ENCODE results near the gene TCERG1.
A peak's percentile ranks its signal among the peaks of the same experiment; 100 is the strongest.

Gene TCERG1

DNA sequence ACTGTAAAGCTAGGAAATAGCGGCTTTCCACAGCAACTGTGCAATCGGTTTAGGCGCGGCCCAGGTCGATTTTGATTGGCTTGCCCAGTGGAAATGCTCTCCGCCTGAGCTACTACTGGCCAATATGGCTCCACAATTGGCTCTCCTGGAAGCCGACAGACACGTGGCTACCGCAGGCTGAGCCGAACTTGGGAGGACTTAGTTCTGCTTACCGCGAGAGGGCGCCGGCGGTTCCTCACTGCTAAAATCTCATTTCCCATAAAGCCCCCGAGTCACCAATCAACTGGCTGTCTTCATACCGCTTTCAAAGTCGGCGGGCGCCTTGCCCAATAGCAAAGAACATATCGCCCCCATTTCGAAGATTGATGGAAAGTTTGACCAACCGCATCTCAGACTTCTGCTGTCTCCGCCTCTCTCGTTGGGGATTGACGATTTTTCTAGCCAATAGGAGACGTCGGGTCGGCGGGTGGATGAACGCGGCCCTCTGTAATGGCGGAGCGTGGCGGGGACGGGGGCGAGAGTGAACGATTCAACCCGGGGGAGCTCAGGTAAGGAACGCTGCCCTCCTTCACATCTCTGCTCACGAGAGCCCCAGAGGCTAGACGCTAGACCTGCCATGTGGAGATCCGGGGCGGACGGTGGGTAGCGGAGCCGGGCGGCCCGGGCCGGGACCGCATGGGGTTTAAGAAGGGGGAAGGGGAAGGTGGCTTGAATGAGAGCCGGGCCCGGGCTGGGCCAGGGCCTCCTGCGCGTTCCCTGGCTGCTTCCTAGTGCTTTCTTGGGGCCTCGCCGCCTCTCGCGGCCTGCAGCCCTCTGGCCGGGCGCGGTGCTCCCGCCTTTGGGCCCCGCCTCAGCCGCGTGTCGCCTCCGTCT, at the start of gene TCERG1:
TCERG1 (plus strand) TSS at position 473 of the 873 bp plus-strand sequence; CDS start at position 490, 17 bp downstream.
- Histone ChIP-seq H3K9me3 (ENCODE audit: insufficient read depth, low read length) (no peaks in the 10 kb centered on the region), H3K4me2 (ENCODE audit: low read length) (peak within 1 kb of the TSS; percentile 82), H2AFZ (ENCODE audit: low read depth, low read length) (peak within 1 kb of the TSS; percentile 46; the same call in 1 of the 2 replicates), H3K36me3 (replicated peaks; ENCODE audit: low read depth, low read length) (no peaks in the 10 kb centered on the region), H3K27me3 (ENCODE audit: low read depth, low read length) (no peaks in the 10 kb centered on the region), H3K4me3 (ENCODE audit: low read length) (peak within 1 kb of the TSS; percentile 99), H3K79me2 (ENCODE audit: low read length) (peaks cover 50% of the 10 kb centered on the region), H3K27ac (ENCODE audit: low read length) (peak within 1 kb of the TSS; percentile 72), H4K20me1 (ENCODE audit: insufficient read depth, low read length) (peaks cover 37% of the 10 kb centered on the region), H3K9ac (ENCODE audit: low read length) (peak within 1 kb of the TSS; percentile 99), H3K4me1 (ENCODE audit: low read length) (peaks cover 26% of the 10 kb centered on the region)
- TF ChIP-seq, protein P1, sequence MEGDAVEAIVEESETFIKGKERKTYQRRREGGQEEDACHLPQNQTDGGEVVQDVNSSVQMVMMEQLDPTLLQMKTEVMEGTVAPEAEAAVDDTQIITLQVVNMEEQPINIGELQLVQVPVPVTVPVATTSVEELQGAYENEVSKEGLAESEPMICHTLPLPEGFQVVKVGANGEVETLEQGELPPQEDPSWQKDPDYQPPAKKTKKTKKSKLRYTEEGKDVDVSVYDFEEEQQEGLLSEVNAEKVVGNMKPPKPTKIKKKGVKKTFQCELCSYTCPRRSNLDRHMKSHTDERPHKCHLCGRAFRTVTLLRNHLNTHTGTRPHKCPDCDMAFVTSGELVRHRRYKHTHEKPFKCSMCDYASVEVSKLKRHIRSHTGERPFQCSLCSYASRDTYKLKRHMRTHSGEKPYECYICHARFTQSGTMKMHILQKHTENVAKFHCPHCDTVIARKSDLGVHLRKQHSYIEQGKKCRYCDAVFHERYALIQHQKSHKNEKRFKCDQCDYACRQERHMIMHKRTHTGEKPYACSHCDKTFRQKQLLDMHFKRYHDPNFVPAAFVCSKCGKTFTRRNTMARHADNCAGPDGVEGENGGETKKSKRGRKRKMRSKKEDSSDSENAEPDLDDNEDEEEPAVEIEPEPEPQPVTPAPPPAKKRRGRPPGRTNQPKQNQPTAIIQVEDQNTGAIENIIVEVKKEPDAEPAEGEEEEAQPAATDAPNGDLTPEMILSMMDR (IDR thresholded peaks at IDR 0.05; ENCODE audit: low read depth, low read length), result peak; percentile 38; the same call in 1 of the 2 replicates
- no peak for TF ChIP-seq EZH2phosphoT487 (IDR thresholded peaks at IDR 0.05; ENCODE audit: low read depth)

DNA sequence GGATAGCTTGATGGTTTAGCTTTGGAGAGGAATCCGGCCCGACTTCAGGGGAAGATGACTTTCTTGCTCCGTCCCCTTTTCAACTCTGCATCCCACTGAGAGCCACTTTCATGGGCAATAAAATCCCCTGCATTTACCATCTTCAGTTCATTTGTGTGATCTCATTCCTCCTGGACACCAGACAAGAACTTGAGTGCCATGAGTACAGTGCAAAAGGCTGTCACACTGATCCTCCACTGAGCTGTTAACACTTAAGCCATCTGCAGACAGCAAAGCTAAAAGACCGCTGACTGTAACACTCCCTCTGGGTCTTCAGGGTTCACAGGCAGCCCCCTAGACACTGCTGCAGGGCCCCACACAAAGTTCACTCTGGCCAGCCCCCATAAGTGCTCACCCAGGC, 48.3 kb upstream of the TCERG1 start:
- Histone ChIP-seq H3K27me3 (ENCODE audit: low read depth, low read length) (no peaks in the 10 kb centered on the region), H3K4me2 (ENCODE audit: low read length) (no peak overlapping the region), H3K9me3 (ENCODE audit: insufficient read depth, low read length) (no peaks in the 10 kb centered on the region), H3K9ac (ENCODE audit: low read length) (no peak overlapping the region), H3K4me3 (ENCODE audit: low read length) (no peak overlapping the region), H3K27ac (ENCODE audit: low read length) (no peak overlapping the region), H2AFZ (ENCODE audit: low read depth, low read length) (no peak overlapping the region), H3K4me1 (ENCODE audit: low read length) (no peaks in the 10 kb centered on the region), H4K20me1 (ENCODE audit: insufficient read depth, low read length) (no peaks in the 10 kb centered on the region), H3K36me3 (replicated peaks; ENCODE audit: low read depth, low read length) (no peaks in the 10 kb centered on the region), H3K79me2 (ENCODE audit: low read length) (no peaks in the 10 kb centered on the region)
- TF ChIP-seq, protein P1 (IDR thresholded peaks at IDR 0.05; ENCODE audit: low read depth, low read length), result no peak
- no peak for TF ChIP-seq EZH2phosphoT487 (IDR thresholded peaks at IDR 0.05; ENCODE audit: low read depth)

DNA sequence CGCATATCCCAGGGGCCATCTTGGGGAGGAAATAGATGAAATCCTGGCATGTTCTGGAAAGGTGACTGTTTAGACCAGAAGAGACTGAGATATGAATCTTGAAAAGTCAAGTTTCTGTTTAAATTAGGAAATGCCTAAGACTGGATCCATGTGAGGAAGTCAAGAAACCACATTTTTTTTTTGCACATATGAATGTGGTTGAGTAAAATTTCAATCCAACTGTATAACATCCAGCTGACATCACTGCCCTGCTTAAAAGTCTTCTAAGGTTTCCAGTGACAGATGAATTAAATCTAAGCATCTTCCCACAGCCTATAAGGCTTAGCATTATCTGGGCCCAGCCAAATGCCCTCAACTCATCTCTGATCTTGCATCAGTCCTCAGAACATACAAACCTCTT, 47.7 kb upstream of the TCERG1 start:
- H3K27ac ChIP-seq (ENCODE audit: low read length), result no peak overlapping the region
- no peak overlapping the region for H3K4me3 ChIP-seq (ENCODE audit: low read length)
- no peaks in the 10 kb centered on the region for H3K79me2 ChIP-seq (ENCODE audit: low read length)
- no peaks in the 10 kb centered on the region for H3K9me3 ChIP-seq (ENCODE audit: insufficient read depth, low read length)
- H3K4me1 ChIP-seq (ENCODE audit: low read length), result no peaks in the 10 kb centered on the region
- H2AFZ ChIP-seq (ENCODE audit: low read depth, low read length), result no peak overlapping the region
- no peak for TF ChIP-seq EZH2phosphoT487 (IDR thresholded peaks at IDR 0.05; ENCODE audit: low read depth)
- TF ChIP-seq, protein P1 (IDR thresholded peaks at IDR 0.05; ENCODE audit: low read depth, low read length), result no peak
- no peaks in the 10 kb centered on the region for H3K27me3 ChIP-seq (ENCODE audit: low read depth, low read length)
- no peak overlapping the region for H3K9ac ChIP-seq (ENCODE audit: low read length)
- H3K4me2 ChIP-seq (ENCODE audit: low read length), result no peak overlapping the region
- no peaks in the 10 kb centered on the region for H3K36me3 ChIP-seq (replicated peaks; ENCODE audit: low read depth, low read length)
- no peaks in the 10 kb centered on the region for H4K20me1 ChIP-seq (ENCODE audit: insufficient read depth, low read length)

DNA sequence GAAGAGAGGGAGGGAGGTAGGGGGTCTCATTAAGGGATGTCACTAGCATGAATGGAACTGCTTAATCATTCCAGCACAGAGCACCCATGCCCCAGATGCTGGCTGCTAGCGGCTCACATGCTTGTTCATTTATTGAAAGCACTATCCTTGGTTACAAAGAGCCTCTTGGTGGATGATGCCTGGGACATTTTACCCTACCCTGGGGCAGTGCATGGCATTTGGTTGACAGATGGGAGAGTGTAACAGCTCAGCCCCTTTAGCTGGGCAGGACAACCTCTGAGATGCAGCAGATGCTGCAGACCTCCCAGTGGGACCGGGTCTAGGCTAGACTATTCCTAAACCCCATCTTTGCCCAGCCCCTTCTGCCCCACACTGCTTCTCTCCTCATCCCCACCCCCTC, 46.9 kb upstream of the TCERG1 start:
- TF ChIP-seq EZH2phosphoT487 (IDR thresholded peaks at IDR 0.05; ENCODE audit: low read depth), result no peak
- TF ChIP-seq, protein P1 (IDR thresholded peaks at IDR 0.05; ENCODE audit: low read depth, low read length), result no peak
- H3K27me3 ChIP-seq (ENCODE audit: low read depth, low read length), result no peaks in the 10 kb centered on the region

More for the DNA sequence above, 46.9 kb upstream of the TCERG1 start:
- no peaks in the 10 kb centered on the region for H4K20me1 ChIP-seq (ENCODE audit: insufficient read depth, low read length)
- no peaks in the 10 kb centered on the region for H3K4me1 ChIP-seq (ENCODE audit: low read length)
- no peaks in the 10 kb centered on the region for H3K9me3 ChIP-seq (ENCODE audit: insufficient read depth, low read length)
- H3K4me2 ChIP-seq (ENCODE audit: low read length), result no peak overlapping the region
- H2AFZ ChIP-seq (ENCODE audit: low read depth, low read length), result no peak overlapping the region
- no peak overlapping the region for H3K9ac ChIP-seq (ENCODE audit: low read length)
- H3K36me3 ChIP-seq (replicated peaks; ENCODE audit: low read depth, low read length), result no peaks in the 10 kb centered on the region
- no peak overlapping the region for H3K4me3 ChIP-seq (ENCODE audit: low read length)
- H3K27ac ChIP-seq (ENCODE audit: low read length), result no peak overlapping the region
- no peaks in the 10 kb centered on the region for H3K79me2 ChIP-seq (ENCODE audit: low read length)

All from OCI-LY3 (cell line).